Breast epithelium (tissue), 4 donors: ENCODE results near the gene NACC2. TPM values are rescaled to one million over a fixed set of nuclear protein-coding genes. Genes with fewer than 3 reads are reported as not detected.

Source experiments
- DNase-seq, 2 donors: peaks; one replicate each; pipeline ENCODE4 v3.0.0-alpha.2; 2019; ENCODE audit warnings: low spot score in 2 of 2
- H3K27ac ChIP-seq, 2 donors: fragments of 200-600 bp; sonication (generic) in 1 of 2; one replicate each; pipeline ENCODE4 v1.5.1; 2016 to 2019; ENCODE audit warnings: mild to moderate bottlenecking in 1 of 2
- H3K27me3 ChIP-seq, 2 donors: fragments of 200-600 bp; sonication (generic) in 1 of 2; one replicate each; pipeline versions ENCODE4 v1.5.1 to v1.6.0; 2017 to 2019; ENCODE audit warnings: control low read depth in 1 of 2, mild to moderate bottlenecking in 1 of 2
- H3K36me3 ChIP-seq: fragments of 200-600 bp; one replicate; pipeline ENCODE4 v1.5.1; 2019
- H3K4me1 ChIP-seq, 2 donors: fragments of 200-600 bp; sonication (generic); one replicate each; pipeline ENCODE4 v1.5.1; 2016 to 2019; ENCODE audit warnings: control low read depth in 1 of 2
- H3K4me3 ChIP-seq, 3 donors: fragments of 200-600 bp; sonication (generic); 1 replicate in 2 of 3; 2 replicates in 1 of 3; pipeline ENCODE4 v1.5.1; 2016 to 2019; ENCODE audit warnings: mild to moderate bottlenecking in 3 of 3, moderate library complexity in 2 of 3
- H3K9me3 ChIP-seq, 2 donors: fragments of 200-600 bp; sonication (generic) in 1 of 2; one replicate each; pipeline ENCODE4 v1.5.1; 2016 to 2019; ENCODE audit warnings: control low read depth in 1 of 2
- POLR2A ChIP-seq: fragments of 450-650 bp; IDR thresholded peaks from one replicate; pipeline ENCODE4 v1.6.1; 2016; ENCODE audit warnings: antibody characterized with exemption, mild to moderate bottlenecking, moderate library complexity
- POLR2AphosphoS5 ChIP-seq, 3 donors: sonication (generic); formaldehyde crosslinking; IDR thresholded peaks; one replicate each; pipeline ENCODE4 v1.6.1; 2017; ENCODE audit warnings: antibody characterized with exemption in 3 of 3
- intact Hi-C: fragments of 100-400 bp; cut with DNase I; formaldehyde crosslinking; loops from one replicate; pipeline ENCODE4 v1.15.1; 2023; ENCODE audit warnings: low total_unique reads
- total RNA-seq, 3 donors: library from RNA; depleted of rRNA; stranded (reverse); fragments of >200 nt; gene quantifications; one replicate each; pipeline ENCODE4 v1.1.0, GENCODE V29; 2016
- TF ChIP-seq, protein P1 (sequence below), 3 donors: fragments of 450-650 bp; IDR thresholded peaks; one replicate each; pipeline ENCODE4 v1.5.1; 2016 to 2017; ENCODE audit warnings: antibody characterized with exemption in 3 of 3, mild to moderate bottlenecking in 3 of 3, moderate library complexity in 3 of 3

Gene NACC2
- total RNA-seq, 3 donors from 2014 or later: 14.0 to 24.2 (median 19.3) TPM

DNA sequence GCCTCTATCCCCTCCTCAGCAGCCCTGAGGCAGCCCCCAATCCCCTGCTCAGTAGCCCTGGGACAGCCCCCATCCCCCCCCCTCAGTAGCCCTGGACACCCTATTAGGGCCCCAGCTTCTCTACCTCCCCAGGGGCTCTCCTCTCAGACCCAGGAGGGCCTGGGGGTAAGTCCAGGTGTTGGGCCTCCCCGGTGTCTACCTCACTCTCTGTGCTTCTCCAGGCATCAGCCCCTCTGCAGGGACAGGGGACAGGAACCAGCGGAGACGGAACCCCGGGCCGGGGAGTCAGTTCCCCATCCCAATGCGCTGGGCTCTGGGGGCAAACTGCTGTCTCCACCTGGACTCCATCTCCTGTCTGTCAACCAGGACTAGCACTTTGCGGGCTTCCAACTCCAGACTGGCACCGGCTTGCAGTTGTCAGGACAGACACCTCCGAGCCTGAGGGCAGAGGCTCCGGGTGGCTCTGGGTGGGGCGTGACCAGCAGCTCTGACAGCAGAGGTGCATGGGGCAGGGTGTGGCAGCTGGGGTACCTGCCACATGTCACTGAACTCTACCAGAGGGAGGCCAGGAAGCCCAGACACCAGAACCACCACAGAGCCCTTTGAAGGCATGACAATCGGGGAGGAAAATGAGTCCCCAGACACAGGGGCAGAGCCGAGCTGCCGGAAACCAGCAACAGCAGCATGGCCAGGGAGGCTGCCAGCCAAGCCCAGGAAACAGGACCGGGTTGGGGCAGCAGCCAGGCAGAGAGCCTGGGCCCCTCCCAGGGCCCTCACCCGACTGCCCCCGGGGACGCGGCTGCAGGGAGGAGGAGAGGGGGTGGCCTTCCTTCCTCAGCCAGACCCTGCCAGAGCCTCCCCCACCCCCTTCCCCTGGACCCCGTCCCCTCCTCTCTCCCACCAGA is 116.2 kb downstream of the NACC2 start:
- no peaks in the 10 kb centered on the region for H3K36me3 ChIP-seq
- H3K4me1 ChIP-seq: no peaks in the 10 kb centered on the region
- no peak overlapping the region for H3K27ac ChIP-seq
- H3K4me3 ChIP-seq: no peak overlapping the region
- H3K9me3 ChIP-seq: no peaks in the 10 kb centered on the region
- no peak for DNase-seq
- intact Hi-C loops: no loop called here
- H3K27me3 ChIP-seq: peaks cover 0 to 59% of the 10 kb centered on the region in 2 donors
- TF ChIP-seq POLR2AphosphoS5 (IDR thresholded peaks at IDR 0.05): no peak
- TF ChIP-seq, protein P1, sequence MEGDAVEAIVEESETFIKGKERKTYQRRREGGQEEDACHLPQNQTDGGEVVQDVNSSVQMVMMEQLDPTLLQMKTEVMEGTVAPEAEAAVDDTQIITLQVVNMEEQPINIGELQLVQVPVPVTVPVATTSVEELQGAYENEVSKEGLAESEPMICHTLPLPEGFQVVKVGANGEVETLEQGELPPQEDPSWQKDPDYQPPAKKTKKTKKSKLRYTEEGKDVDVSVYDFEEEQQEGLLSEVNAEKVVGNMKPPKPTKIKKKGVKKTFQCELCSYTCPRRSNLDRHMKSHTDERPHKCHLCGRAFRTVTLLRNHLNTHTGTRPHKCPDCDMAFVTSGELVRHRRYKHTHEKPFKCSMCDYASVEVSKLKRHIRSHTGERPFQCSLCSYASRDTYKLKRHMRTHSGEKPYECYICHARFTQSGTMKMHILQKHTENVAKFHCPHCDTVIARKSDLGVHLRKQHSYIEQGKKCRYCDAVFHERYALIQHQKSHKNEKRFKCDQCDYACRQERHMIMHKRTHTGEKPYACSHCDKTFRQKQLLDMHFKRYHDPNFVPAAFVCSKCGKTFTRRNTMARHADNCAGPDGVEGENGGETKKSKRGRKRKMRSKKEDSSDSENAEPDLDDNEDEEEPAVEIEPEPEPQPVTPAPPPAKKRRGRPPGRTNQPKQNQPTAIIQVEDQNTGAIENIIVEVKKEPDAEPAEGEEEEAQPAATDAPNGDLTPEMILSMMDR (IDR thresholded peaks at IDR 0.05): no peak
- no peak for TF ChIP-seq POLR2A

DNA sequence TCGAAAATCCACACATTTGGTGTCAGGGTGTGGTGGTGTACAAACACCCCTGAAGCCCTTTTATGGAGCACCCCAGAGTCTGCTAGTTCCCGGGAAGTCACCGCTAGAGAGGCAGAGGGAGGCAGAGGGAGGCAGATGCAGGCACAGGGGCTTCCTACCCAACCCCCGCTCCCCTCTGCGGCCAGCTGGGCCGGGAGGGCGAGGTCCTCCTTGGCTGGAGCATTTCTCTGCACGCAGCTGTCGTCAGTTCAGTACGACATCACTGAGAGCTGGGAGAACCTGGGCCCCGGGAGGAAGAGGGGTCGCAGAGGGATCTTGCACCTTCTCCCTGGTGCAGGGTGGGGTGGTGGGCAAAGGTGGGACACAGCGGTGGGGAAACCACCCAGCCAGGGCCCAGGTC is 118.1 kb downstream of the NACC2 start:
- no peaks in the 10 kb centered on the region for H3K4me1 ChIP-seq
- H3K27ac ChIP-seq: no peak overlapping the region
- TF ChIP-seq POLR2A: no peak
- no peak for TF ChIP-seq POLR2AphosphoS5 (IDR thresholded peaks at IDR 0.05)
- TF ChIP-seq, protein P1 (IDR thresholded peaks at IDR 0.05): no peak
- no peak for DNase-seq
- H3K27me3 ChIP-seq: peaks cover 0 to 42% of the 10 kb centered on the region in 2 donors
- intact Hi-C loops: no loop called here
- H3K9me3 ChIP-seq: no peaks in the 10 kb centered on the region
- no peaks in the 10 kb centered on the region for H3K36me3 ChIP-seq
- H3K4me3 ChIP-seq: no peak overlapping the region

DNA sequence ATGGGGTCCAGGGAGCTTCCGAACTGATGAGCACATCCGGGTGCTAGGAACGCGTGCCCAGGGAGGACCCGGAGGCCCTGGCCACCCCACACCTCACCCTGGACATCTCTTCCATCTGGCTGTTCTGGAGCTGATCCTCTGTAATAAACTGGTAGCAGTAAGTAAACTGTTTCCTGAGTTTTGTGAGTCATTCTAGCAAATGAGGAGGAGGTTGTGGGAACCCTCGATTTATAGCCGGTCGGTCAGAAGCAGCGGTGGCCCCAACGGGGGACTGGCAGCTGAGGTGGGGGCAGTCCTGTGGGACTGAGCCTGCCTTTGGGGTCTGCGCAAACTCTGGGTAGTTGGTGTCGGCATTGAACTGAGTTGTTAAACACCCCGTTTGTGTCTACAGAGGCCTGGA is 118.6 kb downstream of the NACC2 start:
- no peaks in the 10 kb centered on the region for H3K4me1 ChIP-seq
- intact Hi-C loops: no loop called here
- no peaks in the 10 kb centered on the region for H3K36me3 ChIP-seq
- no peak overlapping the region for H3K4me3 ChIP-seq
- H3K9me3 ChIP-seq: no peaks in the 10 kb centered on the region
- no peak overlapping the region for H3K27ac ChIP-seq
- peaks cover 0 to 42% of the 10 kb centered on the region in 2 donors for H3K27me3 ChIP-seq
- DNase-seq: no peak
- no peak for TF ChIP-seq POLR2A
- TF ChIP-seq POLR2AphosphoS5 (IDR thresholded peaks at IDR 0.05): no peak
- TF ChIP-seq, protein P1 (IDR thresholded peaks at IDR 0.05): no peak

DNA sequence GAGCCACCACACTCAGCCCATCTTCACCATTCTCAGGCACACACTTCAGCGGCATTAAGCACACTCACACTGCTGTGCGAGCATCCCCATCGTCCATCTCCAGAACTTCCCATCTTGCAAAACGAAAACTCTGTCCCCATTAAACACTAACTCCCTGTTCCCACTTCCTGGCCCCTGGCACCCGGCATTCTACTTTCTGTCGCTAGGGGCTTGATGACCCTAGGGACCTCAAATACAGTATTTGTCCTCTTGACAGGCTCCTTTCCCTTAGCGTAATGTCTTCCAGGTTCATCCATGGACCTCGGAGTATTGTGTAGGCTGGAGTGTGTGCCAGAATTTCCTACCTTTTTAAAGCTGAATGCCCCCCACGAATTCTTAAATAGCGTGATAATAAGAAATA is 119.3 kb downstream of the NACC2 start:
- DNase-seq: no peak
- TF ChIP-seq POLR2A (no peak), POLR2AphosphoS5 (IDR thresholded peaks at IDR 0.05) (no peak)
- TF ChIP-seq, protein P1 (IDR thresholded peaks at IDR 0.05): no peak
- no peak overlapping the region for H3K4me3 ChIP-seq
- H3K27ac ChIP-seq: no peak overlapping the region
- no peaks in the 10 kb centered on the region for H3K36me3 ChIP-seq
- intact Hi-C loops: no loop called here
- no peaks in the 10 kb centered on the region for H3K4me1 ChIP-seq
- peaks cover 0 to 37% of the 10 kb centered on the region in 2 donors for H3K27me3 ChIP-seq
- no peaks in the 10 kb centered on the region for H3K9me3 ChIP-seq

DNA sequence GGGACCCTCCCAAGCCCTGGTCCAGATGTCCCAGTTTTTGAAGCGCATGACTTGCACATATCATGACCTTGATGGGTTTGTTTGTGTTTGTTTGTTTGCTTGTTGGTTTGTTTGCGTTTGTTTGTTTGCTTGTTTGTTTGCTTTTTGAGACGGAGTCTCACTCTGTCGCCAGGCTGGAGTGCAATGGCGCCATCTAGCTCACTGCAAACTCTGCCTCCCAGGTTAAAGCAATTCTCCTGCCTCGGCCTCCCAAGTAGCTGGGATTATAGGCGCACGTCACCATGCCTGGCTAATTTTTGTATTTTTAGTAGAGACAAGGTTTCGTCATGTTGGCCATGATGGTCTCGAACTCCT is 120.9 kb downstream of the NACC2 start:
- intact Hi-C loops: loop anchor here (5.0 kb wide), 1 partner anchor 148 kb away; no protein-coding TSS in a partner anchor
- Histone ChIP-seq H3K4me3 (no peak overlapping the region), H3K4me1 (no peaks in the 10 kb centered on the region), H3K9me3 (no peaks in the 10 kb centered on the region), H3K27ac (no peak overlapping the region), H3K36me3 (no peaks in the 10 kb centered on the region), H3K27me3 (peaks cover 0 to 30% of the 10 kb centered on the region in 2 donors)
- TF ChIP-seq POLR2AphosphoS5 (IDR thresholded peaks at IDR 0.05) (no peak), POLR2A (no peak)
- TF ChIP-seq, protein P1 (IDR thresholded peaks at IDR 0.05): no peak
- DNase-seq: no peak
